NCI-H446 treated with DMSO at 0.1 percent for 48 hours (cell line): ENCODE results near the gene BABAM1.
"Not testable (repeated sequence)": the region's sequence is repeated elsewhere in the genome, so short reads cannot be mapped to it uniquely, and the experiment has no call there.

Experiments
- DNase-seq: peaks from one replicate; lab custom pipeline; 2025; lab: John Stamatoyannopoulos, UW

BABAM1 gene

DNA sequence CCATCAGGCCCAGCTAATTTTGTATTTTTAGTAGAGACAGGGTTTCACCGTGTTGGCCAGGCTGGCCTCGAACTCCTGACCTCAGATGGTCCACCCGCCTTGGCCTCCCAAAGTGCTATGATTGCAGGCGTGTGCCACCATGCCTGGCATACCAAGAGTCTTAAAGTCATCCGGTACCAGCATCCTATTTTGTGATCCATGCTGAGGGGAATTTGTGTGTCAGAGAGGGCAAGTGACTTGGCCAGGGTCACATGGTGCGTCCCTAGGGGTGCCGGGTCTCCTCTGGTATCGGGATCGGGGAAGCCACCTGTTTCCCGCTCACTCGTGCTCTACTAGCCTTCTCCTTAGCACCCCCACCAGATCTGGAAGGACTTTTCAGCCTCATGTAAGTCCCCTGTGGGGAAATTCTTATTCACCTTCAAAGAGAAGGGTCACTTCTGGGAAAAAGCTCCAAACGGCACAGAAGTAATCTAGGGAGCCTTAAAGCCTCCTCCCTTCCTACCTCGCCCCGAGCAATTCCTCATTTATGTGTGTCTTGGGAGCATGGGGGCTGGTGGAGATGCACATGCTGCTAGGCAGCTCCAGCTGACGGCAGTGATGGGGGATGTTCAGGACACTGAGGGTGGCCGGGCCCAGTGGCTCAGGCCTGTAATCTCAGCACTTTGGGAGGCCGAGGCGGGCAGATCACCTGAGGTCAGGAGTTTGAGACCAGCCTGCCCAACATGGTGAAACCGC lies 8.4 kb downstream of the BABAM1 start:
- no peak for DNase-seq

DNA sequence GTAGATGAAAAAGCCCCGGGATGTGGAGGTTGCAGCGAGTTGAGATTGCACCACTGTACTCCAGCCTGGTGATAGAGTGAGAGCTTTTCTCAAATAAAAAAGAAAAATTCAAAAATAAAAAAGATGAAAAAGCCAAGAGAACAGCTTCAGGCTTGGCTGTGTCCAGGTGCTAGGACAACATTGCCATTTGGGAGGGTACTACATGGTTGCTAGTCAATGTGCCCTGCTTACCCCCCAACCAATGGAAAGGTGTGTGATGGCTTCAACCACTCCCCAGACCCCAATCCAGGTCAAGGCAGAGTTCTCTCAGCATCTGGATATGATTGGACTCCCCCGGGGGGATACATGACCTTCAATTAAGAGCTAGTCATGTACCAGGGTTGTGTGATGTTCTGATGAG lies 12.2 kb downstream of the BABAM1 start:
- no peak for DNase-seq

DNA sequence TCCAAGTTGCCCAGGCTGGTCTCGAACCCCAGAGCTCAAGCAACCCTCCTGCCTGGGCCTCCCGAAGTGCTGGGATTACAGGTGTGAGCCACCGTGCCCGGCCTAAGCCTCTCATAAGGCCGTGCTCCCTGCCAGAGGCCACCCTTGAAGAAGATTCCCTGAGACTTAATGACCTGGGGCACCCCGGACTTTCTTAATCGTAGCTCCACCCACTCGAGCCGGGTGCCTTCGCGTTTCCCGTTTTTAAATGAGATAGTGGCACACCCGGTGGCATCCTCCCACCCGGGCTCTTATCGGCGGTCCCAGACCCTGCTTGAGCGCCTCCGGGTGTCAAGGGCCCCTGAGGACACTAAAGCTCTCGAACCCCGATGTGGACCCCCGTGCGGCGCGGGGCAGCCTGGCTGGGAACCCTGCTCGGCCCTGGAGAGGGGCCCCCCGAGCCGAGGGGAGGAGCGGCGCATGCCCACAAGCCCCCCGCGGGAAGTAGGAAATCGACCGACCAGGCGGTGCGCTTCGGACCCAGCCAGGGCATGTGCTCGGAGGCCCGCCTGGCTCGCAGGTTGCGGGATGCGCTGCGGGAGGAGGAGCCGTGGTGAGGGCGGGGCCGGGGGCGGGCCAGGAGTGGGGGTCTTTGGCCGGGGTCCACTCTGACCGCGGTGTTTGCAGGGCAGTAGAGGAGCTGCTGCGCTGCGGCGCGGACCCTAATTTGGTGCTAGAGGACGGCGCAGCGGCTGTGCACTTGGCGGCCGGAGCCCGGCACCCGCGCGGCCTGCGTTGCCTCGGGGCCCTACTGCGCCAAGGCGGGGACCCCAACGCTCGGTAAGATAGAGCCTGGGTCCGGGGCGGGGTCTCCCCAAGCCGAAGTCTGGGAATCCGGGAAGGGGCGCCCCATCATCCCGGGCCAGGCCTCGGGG lies 14.4 kb downstream of the BABAM1 start, which contains the start of gene ANKLE1:
TSS of gene ANKLE1 (plus strand) at position 511 of the 914 bp plus-strand sequence. CDS start at position 531, 20 bp downstream.
- DNase-seq: no peak

DNA sequence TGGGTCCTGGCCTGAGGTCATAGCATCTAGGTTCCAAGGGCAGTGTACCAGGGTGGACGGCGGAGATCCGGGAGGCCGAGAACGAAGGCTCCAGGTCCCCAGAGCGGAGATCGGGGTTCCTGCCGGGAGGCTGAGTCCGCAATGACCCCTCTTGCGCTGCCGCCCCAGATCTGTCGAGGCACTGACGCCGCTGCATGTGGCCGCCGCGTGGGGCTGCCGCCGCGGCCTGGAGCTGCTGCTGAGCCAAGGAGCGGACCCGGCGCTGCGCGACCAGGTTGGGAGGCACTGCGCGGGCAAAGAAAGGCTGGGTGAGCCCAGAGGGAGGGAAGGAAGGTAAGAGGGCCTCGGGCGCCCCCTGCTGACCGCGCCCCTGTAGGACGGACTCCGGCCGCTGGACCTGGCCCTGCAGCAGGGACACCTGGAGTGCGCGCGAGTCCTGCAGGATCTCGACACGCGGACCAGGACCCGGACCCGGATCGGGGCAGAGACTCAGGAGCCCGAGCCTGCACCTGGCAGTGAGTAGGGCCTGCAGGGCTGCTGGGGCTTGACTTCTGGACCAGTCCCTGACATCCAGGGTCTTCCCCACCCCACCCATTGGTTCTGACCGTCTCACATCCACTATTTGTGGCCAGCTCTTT lies 15.4 kb downstream of the BABAM1 start:
- DNase-seq: peak; percentile 38

DNA sequence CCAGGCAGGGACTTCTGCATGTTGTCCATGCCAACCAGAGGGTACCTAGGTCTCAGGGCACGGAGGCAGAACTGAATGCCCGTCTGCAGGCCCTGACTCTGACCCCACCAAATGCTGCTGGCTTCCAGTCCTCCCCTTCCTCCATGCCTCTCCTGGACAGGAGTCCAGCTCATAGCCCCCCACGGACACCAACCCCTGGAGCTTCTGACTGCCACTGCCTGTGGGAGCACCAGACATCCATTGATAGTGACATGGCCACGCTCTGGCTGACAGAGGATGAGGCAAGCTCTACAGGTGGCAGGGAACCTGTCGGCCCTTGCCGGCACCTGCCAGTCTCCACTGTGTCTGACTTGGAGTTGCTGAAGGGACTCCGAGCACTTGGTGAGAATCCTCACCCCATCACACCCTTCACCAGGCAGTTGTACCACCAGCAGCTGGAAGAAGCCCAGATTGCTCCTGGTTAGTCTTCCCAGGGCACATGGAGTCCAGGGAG lies 16.3 kb downstream of the BABAM1 start:
- DNase-seq: no peak

DNA sequence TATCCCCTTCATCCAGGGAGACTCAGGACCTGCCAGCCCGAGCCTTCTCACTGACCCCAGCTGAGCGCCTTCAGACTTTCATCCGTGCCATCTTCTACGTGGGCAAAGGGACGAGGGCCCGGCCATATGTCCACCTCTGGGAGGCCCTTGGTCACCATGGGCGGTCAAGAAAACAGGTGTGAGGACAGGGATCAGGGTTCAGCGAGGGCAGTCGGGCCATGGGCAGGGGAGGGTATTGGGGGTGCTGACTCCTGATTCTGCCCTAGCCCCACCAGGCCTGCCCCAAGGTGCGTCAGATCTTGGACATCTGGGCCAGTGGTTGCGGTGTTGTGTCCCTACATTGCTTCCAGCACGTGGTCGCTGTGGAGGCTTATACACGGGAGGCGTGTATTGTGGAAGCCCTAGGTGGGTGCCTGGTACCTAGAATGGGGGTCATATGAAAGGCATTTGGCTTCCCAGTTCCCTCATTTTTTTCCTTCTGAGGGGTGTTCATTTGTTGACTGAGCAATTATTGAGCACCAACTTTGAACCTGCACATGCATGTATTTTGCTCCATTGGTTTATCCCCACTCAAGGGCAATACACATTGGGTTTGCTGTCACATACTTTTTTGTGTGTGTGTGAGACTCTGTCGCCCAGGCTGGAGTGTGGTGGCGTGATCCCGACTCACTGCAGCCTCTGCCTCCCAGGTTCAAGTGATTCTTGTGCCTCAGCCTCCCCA lies 18.3 kb downstream of the BABAM1 start:
- DNase-seq: no peak

DNA sequence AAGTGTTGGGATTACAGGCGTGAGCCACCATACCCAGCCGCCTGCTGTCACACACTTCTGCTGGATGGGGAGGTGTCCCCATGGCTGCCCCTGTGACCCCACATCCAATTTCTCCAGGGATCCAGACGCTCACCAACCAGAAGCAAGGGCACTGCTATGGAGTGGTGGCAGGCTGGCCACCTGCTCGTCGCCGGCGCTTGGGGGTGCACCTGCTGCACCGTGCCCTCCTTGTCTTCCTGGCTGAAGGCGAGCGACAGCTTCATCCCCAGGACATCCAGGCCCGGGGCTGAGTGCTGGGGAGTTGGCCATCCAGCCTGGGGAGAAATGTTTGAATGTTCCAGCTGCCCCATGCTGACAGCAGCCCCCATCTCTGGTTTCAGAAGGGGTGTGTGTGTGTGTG lies 19.0 kb downstream of the BABAM1 start:
- no peak for DNase-seq

DNA sequence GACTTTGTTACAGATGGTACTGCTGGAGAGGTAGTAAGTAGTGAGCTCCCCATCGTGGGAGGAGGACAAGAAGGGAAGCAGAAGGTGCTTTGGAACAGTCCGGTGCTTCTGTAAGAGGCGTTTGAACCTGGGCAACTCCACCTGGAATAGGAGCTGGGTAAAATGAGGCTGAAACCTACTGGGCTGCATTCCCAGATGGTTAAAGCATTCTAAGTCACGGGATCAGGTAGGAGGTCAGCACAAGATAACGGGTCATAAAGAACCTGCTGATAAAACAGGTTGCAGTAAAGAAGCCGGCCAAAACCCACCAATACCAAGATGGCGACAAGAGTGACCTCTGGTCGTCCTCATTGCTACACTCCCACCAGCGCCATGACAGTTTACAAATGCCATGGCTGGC lies 19.5 kb downstream of the BABAM1 start:
- no peak for DNase-seq

DNA sequence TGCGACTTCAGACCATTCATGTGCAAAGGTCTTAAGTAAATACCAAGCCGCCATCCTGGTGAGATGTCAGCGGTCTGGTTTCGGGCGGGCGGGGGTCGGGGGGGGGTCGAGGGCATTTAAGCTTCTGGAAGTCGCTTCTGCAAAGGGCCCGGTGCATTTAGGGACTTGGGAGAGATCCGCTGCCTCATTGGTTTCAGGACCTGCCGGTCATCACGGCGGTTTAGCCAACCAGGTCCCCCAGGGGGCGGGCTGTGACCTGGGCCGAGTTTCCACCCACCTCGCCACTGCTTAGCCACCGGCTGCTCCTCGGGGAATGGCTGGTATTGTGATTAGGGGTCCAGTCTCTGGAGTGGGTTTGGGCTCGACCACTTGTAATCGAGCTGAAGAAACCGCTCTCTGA lies 22.2 kb downstream of the BABAM1 start:
- DNase-seq: no peak

DNA sequence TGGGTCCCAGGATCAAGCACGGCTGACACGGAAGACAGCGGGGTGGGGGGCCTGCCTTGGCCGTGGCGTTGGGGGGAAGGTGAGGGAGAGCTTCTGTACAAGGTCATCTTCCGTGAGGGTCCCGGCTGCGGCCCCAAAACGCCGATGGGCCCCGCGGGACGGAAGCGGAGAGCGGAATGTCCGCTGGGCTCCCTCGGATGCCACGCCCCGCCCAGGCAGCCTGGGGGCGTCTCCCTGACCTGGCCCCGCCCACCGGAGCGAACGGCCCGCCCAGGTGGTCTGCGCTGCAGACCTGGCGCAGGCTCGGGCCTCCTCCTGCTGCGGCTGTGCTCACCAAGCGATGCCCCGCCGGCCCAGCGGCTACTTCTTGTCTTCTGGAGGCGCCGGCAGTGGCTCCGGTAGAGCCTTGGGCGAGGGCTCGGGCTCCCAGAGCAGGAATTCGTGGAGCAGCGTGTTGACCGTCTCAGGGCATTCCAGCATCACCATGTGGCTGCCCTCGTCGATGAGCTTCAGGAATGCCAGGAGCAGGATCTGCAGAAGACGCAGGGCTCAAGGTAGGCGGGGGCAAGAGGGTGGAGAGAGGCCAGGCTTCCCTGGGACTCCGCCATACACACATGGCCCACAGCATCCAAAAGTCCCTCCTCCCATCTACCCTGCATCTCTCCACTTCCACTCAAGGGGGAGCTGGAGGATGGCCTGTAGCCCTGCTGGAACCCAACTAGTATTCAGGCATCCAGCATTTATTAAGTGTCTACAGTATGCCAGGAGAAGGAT lies 25.2 kb downstream of the BABAM1 start:
- no peak for DNase-seq

DNA sequence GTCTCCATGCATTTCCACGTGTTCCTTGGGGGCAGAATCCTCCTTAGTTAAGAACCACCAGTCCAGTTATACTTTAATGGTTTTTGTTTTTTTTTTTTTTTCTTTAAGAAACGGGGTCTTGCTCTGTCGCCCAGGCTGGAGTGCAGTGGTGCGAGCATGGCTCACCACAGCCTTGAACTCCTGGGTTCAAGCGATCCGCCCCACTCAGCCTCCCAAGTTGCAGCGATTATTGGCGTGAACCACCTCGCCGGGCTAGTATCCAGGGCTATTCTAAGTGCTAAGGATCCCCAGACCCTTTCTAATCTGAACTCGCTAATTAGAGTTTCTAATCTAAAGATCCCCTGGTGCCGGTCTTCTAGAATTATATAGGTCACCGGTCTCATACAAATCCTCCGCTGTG lies 26.4 kb downstream of the BABAM1 start:
- DNase-seq: no peak

DNA sequence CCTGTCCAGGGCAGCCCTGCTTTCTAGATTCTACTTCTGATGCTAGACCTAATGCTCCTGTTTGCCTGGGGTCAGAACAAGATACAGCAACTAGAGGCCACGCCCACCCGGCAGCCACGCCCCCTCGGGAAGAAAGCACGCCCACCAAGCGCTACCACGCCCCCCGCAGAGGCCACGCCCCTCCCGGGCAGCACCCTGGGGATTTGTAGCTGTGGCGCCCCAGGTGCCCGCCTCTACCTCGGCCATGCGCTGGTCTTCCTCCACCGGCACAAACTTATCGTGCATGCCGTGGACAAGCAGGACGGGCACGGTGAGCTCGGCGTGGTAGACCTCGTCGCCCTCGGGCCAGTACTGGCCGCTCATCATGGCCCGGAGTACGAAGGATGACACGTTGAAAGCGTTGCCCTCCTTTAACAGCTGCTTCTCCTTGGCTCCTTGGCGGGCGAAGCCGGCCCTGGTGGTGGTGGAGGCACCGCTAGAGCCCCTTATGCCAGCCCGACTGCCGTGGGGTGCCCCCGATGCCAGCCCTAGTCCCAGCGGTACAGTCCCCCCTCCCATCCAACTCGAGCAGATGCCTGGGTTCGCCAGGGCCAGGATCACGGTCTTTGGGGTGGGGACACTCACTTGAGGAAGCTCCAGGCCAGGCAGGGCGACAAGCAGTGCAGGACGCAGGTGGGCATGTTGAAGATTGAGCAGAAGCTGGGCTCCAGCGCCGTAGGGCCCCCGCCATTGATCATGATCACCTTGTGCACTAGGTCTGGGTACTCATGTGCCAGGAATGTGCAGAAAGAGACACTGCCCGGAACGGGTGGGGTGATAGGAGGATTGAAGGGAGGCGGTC lies 27.0 kb downstream of the BABAM1 start:
- no peak for DNase-seq

DNA sequence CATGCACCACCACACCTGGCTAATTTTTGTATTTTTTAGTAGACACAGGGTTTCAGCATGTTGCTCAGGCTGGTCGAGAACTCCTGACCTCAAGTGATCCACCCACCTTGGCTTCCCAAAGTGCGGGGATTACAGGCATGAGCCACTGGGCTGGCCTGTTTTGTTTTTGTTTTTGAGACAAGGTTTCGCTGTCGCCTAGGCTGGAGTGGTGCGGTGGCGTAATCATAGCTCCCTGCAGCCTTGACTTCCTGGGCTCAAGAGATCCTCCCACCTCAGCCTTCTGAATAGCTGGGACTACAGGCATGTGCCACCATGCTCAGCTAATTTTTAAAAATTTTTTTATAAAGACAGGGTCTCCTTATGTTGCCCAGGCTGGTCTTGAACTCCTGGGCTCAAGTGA lies 28.3 kb downstream of the BABAM1 start:
- DNase-seq: not testable (repeated sequence)

DNA sequence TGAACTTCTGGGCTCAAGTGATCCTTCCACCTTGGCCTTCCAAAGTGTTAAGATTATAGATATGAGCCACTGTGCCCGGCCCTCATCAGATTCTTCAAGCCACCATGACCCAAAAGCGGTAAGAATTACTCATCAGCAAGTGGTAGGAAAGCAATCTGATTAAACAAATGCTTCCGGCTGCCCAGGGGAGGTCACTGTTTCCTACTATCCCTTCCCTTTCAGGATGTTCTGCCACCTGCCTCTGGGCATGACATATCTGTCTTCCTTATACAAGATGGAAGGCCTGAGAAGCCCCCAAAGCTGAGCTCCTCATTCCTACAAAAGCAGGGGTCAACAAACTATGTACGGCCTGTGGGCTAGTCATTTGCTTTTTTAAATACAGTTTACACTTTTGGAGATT lies 29.0 kb downstream of the BABAM1 start:
- DNase-seq: no peak

DNA sequence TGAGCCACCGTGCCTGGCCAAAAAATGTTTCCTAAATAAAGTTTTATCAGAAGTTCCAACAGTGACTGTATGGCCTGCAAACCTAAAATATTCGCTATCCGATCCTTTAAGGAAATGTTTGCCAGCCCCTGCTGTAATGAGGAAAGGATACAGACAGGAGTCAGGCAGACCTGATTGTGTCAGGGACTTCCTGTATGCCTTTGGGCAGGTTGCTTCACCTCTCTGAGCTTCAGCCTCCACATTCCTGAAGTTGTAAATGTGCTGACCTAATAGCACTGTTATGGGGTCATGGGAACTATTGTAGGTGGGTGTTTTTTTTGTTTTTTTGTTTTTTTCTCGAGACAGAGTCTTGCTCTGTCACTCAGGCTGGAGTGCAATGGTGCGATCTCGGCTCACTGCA lies 29.7 kb downstream of the BABAM1 start:
- no peak for DNase-seq

DNA sequence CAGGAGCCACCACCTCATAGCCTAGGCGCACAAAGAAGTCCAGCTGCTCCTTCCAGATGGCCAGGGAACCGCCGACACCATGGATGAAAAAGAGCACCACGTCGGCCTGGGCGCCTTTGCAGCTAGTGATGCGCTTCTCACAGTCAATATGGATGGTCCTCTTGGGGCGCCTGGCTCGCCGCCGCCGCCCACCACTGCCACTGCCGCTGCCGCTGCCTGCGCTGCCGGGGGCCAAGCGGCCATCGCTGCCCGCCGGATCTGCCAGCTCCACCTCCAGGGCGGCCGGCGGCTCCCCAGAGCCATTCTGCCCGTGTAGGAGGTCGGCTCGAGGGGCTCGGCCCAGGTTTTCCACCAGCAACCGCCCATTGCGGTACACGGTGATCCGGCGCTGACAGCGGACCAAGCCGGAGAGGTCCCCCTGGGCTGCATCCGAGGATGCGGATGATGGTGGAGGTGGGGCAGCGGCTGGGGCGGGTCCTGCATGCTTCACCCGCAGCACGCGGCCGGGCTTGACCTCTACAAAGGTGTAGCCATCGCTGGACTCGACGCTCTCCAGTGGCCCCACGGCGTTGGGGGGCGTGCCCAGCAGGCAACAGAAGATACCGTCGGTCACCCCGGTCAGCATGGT lies 33.9 kb downstream of the BABAM1 start:
- DNase-seq: no peak

DNA sequence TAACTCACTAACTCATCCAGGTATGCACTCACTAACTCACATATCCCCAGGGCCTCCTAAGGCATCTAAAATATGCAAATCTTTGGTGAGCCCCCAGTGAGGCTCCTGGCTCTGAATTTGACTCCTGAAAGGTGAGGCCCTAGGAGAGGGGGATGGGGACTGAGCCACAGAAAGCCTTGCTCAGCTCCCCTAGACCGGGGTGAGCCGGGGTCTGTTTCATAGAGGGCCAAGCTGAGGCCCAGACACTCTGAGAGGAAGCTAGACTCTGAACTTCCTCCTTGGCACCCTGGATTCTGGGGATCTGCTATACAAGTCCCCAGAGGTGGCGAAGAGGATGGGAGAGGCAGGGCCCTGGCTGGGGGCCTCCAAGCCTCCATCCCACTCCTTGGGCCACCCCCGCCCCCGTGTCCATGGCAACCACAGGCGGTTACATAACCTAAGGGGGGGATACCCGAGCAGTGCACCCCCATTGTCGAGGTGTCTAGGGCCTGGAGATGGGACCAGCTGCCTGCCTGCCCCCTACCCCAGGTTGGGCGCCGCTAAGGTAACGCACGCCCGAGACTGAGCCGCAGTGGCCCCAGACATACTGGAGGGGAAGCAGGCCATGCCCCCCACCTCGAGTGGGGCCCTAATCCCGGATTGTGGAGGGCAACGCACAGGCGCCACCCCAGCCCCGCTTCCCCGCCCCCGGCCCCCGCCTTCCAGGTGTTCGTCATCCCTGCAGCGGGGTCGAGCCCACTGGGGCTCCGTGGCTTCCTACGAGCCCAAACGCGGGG lies 35.3 kb downstream of the BABAM1 start:
- no peak for DNase-seq

DNA sequence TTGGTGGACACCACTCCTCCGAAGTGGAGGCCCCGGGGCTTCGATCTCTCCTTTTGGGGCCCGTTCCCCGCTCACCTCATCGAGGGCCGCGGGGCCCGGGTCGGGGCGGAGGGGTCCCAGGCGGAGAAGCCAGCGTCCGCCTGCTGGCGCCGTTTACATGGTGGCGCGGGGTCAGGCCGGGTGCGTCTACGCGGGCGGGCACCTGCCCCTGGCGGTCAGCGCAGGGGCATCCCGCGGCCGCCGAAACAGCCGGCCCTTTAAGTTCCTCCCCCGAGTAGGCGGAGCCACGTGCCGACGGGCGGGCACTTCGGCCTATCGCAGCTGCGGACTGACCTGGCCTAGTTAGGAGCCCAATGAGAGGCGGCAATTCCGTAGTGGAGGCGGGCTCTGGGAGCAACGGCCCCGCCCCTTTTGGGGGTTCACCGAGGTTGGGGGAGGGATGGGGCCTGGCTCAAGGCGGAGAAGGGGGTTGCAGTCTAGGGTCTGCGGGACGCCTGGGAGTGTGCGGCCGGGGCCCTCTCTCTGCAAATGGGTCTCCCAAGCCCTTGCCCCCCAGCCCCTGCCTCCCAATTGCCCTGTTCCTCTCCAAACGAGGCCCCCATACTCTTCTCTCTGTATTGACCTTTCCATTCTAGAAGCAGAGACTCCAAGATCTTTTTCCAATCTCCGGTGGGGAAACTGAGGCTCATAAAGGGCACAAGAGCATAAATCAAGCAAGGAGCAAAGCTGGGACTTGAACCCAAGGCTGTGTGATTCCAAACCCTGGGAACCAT lies 36.1 kb downstream of the BABAM1 start, which contains the start of gene ABHD8:
TSS of gene ABHD8 (minus strand) at position 259 of the 773 bp plus-strand sequence. CDS start 1,809 bp downstream, outside the sequence.
- DNase-seq: peak; percentile 88
